ENCODE results near the gene C3orf49. TPM values are rescaled to one million over a fixed set of nuclear protein-coding genes. Genes with fewer than 3 reads are reported as not detected.

C3orf49 gene
- total and polyA plus RNA-seq, 9 of the 15 experiments (the other 6 are each of a cell fraction or from before 2014, with no cell fraction given): not detected

DNA sequence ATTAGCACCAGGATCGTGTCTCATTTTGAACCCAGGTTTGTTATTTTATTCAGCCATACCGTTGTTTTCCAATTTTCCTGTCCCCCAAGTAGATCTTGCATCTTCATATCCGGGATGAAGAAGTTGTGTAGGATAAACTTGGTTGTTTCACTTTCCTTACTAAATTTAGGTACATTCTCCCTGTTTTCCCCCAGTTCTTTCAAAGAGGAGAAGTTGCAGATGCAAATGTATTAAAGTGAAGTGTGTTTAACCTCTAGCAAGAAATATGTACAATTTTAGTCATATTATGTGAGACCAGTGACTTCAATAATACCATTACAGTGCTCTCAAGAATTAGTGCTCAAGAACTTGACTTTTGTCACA is 45.8 kb downstream of the C3orf49 start:
- Histone ChIP-seq H3K4me1 (replicated peaks in 1 of 2; ENCODE audit: control insufficient read depth in 2 of 2, insufficient read depth in 2 of 2, low read length in 2 of 2) (peaks cover 4% of the 10 kb centered on the region in 2 experiments; a peak in 4 of 5 replicates), H3K79me2 (ENCODE audit: control insufficient read depth, insufficient read depth, low read length) (peaks cover 87% of the 10 kb centered on the region), H3K36me3 (ENCODE audit: control insufficient read depth, insufficient read depth, low read length) (peaks cover 11% of the 10 kb centered on the region; the same call in 2 of the 3 replicates), H3K9ac (ENCODE audit: insufficient read depth in 1 of 2, low read depth in 2 of 2, low read length in 2 of 2) (peak overlapping the region; percentile 85 to 94; a peak in 3 of 4 replicates), H3K9me1 (ENCODE audit: control insufficient read depth, insufficient read depth, low read length) (no peaks in the 10 kb centered on the region), H2AFZ (ENCODE audit: low read depth, low read length) (peak overlapping the region; percentile 84), H3K9me3 (replicated peaks; ENCODE audit: control insufficient read depth, insufficient read depth, low read depth, low read length) (no peaks in the 10 kb centered on the region), H3K4me2 (ENCODE audit: insufficient read depth, low read length) (peak overlapping the region; percentile 70), H3K27me3 (ENCODE audit: control insufficient read depth in 2 of 2, insufficient read depth in 2 of 2, low read length in 2 of 2) (no peaks in the 10 kb centered on the region), H3K4me3 (peak overlapping the region; percentile 73), H4K20me1 (replicated peaks; ENCODE audit: control insufficient read depth, insufficient read depth, low read length) (no peaks in the 10 kb centered on the region), H3K27ac (ENCODE audit: extremely low read depth, low read depth, low read length) (peak overlapping the region; percentile 88)
- POLR2A ChIA-PET: no interaction called here
- WGBS (ENCODE audit: insufficient coverage, low coverage, missing lambda C conversion rate): 8% methylated on average over 3 of the region's 3 CpGs
- DNase-seq (ENCODE audit: extremely low read depth in 1 of 4, low spot score in 3 of 4) (no peak), FAIRE-seq (peak; percentile 57), ATAC-seq (no peak)
- CTCF ChIA-PET (ENCODE audit: low intra/inter-chr PET ratio): no interaction called here
- TF ChIP-seq, protein P1, sequence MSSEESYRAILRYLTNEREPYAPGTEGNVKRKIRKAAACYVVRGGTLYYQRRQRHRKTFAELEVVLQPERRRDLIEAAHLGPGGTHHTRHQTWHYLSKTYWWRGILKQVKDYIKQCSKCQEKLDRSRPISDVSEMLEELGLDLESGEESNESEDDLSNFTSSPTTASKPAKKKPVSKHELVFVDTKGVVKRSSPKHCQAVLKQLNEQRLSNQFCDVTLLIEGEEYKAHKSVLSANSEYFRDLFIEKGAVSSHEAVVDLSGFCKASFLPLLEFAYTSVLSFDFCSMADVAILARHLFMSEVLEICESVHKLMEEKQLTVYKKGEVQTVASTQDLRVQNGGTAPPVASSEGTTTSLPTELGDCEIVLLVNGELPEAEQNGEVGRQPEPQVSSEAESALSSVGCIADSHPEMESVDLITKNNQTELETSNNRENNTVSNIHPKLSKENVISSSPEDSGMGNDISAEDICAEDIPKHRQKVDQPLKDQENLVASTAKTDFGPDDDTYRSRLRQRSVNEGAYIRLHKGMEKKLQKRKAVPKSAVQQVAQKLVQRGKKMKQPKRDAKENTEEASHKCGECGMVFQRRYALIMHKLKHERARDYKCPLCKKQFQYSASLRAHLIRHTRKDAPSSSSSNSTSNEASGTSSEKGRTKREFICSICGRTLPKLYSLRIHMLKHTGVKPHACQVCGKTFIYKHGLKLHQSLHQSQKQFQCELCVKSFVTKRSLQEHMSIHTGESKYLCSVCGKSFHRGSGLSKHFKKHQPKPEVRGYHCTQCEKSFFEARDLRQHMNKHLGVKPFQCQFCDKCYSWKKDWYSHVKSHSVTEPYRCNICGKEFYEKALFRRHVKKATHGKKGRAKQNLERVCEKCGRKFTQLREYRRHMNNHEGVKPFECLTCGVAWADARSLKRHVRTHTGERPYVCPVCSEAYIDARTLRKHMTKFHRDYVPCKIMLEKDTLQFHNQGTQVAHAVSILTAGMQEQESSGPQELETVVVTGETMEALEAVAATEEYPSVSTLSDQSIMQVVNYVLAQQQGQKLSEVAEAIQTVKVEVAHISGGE (CRISPR knock-in tag; IDR thresholded peaks at IDR 0.05): peak in 1 of 3 experiments; percentile 54; a peak in 2 of 6 replicates
- no peak for TF ChIP-seq CBX3 (IDR thresholded peaks at IDR 0.05; ENCODE audit: borderline replicate concordance in 1 of 2, low read length in 2 of 2)
- TF ChIP-seq, protein P2, sequence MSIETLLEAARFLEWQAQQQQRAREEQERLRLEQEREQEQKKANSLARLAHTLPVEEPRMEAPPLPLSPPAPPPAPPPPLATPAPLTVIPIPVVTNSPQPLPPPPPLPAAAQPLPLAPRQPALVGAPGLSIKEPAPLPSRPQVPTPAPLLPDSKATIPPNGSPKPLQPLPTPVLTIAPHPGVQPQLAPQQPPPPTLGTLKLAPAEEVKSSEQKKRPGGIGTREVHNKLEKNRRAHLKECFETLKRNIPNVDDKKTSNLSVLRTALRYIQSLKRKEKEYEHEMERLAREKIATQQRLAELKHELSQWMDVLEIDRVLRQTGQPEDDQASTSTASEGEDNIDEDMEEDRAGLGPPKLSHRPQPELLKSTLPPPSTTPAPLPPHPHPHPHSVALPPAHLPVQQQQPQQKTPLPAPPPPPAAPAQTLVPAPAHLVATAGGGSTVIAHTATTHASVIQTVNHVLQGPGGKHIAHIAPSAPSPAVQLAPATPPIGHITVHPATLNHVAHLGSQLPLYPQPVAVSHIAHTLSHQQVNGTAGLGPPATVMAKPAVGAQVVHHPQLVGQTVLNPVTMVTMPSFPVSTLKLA (conservative IDR thresholded peaks at IDR 0.05): no peak
- in situ Hi-C loops (cut with MboI) (no loop called here), intact Hi-C loops (cut with micrococcal nuclease) (loop anchor here (5.0 to 10.0 kb wide), 3 partner anchors 47 to 152 kb away; partner anchors contain the start of gene SCAANT1)
- TSS peak; percentile 62 for BruUV-seq (replicated peaks)

Measured in K562 (cell line).